GM13977 (cell line): ENCODE measurements around the gene DEGS2.
"Not testable (repeated sequence)": the region's sequence is repeated elsewhere in the genome, so short reads cannot be mapped to it uniquely, and the experiment has no call there.

Experiments used
- DNase-seq: peaks from one replicate; pipeline ENCODE4 v3.0.0; 2012; ENCODE audit warnings: low spot score
- in situ Hi-C: fragments of 300-500 bp; cut with MboI; formaldehyde crosslinking; loops from one replicate; pipeline ENCODE4 v1.12.0; 2022; ENCODE audit warnings: low sequenced_read_pairs, low pct_unique_long_range_greater_than_20kb, mixed read lengths, inconsistent platforms; ENCODE audit not compliant: unreplicated experiment
- TF ChIP-seq, protein P1 (sequence below): IDR thresholded peaks from 2 replicates; pipeline ENCODE4 v1.5.1; 2012; ENCODE audit warnings: mild to moderate bottlenecking, control low read depth; ENCODE audit not compliant: insufficient read depth; ENCODE audit errors: extremely low read depth, missing control alignments

DEGS2 gene

DNA sequence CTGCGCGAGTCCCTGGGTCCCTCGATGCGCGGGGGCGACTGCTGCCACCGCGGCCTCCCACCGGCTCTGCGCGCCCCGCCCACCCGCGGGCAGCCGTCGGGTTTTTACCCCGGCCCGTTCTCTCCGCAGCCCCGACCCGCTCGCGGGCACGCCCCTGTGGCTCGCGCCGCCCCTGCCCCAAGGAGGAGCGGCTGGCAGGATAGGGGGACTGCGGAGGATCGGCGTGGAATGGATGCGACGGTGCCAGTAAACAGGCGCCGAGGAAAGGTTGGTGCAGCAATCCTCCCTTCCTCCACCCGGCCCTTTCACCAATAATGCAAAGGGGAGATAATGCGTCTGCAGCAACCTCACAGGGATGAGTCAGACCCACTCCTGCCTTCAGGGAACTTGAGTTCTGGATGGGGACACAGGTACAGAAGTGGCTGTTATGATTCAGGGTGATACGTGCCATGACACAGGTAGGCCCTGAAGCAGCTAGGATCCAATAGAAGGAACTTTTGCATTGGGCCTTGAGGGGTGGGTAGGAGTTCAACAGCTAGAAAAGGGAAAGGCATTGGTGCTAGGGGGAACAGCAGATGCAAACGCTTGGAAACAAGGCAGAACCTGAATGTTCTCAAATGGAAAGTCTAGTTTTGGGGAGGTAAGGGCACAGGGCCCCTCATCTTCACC lies 554 bp upstream of the DEGS2 start:
- DNase-seq = no peak
- in situ Hi-C loops = no loop called here

DNA sequence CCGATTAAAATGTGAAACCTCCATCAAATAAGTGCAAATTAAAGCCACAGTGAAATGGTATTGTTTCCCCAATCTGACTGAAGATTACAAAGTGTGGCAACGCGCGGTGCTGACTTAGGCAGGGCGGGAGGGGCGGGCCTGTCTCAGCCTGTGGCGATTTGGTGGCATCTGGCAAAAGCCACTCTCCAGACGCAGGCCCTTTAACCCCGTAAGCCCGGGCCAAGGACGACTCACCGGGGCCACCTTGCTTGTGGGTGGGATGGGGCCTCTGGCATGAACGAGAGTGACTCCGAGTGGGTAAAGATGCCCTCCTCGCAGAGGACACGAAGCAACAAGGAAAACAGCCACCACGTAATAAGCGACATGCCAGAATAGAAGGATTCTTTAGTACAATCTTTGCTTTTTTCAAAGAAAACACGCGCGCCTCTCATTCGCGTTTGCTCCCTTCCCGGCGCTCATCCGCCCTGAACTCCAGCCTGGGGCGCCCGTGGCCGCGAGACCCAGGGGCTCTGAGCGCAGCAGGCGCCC lies 815 bp downstream of the DEGS2 start:
- DNase-seq = no peak
- TF ChIP-seq, protein P1, sequence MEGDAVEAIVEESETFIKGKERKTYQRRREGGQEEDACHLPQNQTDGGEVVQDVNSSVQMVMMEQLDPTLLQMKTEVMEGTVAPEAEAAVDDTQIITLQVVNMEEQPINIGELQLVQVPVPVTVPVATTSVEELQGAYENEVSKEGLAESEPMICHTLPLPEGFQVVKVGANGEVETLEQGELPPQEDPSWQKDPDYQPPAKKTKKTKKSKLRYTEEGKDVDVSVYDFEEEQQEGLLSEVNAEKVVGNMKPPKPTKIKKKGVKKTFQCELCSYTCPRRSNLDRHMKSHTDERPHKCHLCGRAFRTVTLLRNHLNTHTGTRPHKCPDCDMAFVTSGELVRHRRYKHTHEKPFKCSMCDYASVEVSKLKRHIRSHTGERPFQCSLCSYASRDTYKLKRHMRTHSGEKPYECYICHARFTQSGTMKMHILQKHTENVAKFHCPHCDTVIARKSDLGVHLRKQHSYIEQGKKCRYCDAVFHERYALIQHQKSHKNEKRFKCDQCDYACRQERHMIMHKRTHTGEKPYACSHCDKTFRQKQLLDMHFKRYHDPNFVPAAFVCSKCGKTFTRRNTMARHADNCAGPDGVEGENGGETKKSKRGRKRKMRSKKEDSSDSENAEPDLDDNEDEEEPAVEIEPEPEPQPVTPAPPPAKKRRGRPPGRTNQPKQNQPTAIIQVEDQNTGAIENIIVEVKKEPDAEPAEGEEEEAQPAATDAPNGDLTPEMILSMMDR = no peak
- in situ Hi-C loops = no loop called here

More for the DNA sequence above, 554 bp upstream of the DEGS2 start:
- TF ChIP-seq, protein P1 = no peak

DNA sequence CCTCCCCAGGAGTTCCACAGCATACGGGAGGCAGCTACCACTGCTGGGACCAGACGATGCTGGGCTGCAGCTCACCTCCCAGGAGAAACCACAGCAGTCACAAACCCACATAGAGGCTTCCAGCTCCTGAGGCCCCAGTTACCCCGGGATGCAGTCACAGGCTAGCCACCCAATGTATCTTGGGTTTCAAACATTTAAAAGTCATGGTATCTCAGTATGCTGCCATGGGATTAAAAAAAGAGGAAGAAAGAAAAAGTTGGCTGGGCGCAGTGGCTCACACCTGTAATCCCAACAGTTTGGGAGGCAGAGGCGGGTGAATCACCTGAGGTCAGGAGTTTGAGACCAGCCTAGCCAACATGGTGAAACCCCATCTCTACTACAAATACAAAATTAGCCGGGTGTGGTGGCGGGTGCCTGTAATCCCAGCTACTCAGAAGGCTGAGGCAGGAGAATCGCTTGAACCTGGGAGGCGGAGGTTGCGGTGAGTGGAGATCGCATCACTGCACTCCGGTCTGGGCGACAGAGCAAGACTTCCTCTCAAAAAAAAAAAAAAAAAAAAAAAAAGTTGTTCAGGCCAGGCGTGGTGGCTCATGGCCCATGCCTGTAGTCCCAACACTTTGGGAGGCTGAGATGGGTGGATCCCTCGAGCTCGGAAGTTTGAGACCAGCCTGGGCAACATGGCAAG lies 1.8 kb downstream of the DEGS2 start:
- DNase-seq, in situ Hi-C loops: not testable (repeated sequence)

DNA sequence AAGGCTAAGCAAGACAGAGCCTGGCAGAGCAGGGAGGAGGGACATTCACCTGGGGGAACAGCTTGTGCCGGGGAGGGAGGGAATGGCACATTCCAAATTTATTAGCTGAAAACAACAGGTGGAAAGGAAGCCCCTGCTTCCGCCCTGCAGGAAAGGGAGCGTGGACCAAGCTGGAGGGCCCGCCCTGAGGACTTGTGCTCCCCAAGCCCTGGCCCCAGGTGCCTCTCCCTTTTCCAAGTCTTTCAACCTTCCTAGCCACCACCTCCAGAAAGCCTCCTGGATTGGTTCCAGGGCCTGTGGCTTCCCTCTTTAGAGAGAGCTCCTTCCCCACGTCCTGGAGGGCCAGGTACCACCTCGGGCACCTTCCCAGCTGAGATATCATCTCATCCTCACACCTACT lies 2.7 kb downstream of the DEGS2 start:
- in situ Hi-C loops = no loop called here
- TF ChIP-seq, protein P1 = no peak
- DNase-seq = no peak

DNA sequence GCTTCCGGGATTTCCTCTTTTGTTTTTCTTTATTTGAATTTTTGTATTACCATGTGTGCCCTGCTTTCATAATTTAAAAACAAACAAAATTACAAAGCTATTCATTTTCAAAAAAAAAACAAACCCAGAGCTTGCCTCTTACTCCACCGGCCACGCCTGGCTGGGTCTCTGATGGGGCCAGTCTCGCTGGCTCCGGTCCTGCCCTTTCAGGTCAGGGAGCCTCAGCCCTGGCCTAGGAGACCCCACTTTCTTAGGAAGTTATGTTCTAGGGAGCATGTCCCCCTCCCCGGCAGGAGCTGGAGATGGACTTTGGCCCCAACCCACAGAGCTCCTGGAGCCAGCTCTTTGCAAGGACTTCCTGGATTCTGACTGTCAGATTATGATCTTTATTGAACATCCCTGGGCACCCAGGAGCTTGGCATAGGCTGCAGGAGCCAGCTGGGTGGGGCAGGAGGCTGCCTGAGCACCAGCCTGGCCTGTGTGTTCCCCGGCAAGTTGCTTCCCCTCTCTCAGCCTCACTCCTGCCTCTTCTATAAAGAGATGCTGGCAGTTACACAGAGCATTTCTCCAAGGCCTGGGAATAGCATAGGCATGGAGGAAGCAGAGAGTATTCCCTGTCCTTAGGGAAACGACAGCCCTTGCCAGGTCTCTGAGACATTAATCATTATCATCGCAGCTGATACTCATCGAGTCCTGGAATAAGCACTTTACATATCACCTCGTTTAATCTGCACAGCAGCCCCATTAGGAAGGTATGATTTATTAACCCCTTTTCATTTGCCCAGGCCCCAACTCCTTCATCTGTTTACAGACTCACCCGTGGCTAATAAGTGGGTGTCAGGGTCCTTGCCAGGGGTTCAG lies 3.5 kb downstream of the DEGS2 start:
- in situ Hi-C loops = no loop called here
- TF ChIP-seq, protein P1 = no peak
- no peak for DNase-seq

DNA sequence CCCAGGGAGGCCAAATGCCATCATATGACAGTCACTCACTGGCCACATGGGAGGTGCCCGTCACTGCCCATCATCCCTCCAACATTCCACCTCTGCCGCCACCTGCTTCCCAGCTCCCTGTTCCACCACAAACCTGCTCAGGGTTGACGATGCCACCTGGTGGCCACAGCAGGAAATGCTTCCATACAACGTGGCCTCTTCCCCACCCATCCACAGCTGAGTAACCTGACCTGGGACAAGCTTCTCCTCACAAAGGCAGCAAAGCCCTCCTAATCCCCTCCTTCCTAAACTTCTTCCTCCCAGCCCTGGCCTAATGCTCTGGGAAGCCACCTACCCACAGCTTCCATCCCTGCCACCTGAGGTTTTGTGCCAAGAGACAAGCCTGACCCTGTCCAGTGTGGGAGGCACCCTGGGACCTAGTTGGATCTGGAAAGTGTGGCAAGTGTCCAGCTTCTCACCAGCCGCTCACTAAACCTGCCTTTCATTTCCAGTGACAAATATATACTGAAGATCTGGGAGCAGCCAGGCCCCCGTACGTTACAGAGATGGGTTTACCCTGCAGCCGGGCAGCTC lies 4.3 kb downstream of the DEGS2 start:
- in situ Hi-C loops = no loop called here
- TF ChIP-seq, protein P1 = peak; percentile 62
- DNase-seq = no peak
